Measurements from ENCODE around the gene SPAG8. TPM values are rescaled to one million over a fixed set of nuclear protein-coding genes. Genes with fewer than 3 reads are reported as not detected.
A peak's percentile ranks its signal among the peaks of the same experiment; 100 is the strongest.

SPAG8 gene
- total RNA-seq, 1 donor from 2014 or later, result 2.8 TPM

- no peak for TF ChIP-seq CTCF (IDR thresholded peaks at IDR 0.05)
- intact Hi-C loops (cut with DNase I), result no loop called here
- H3K27ac ChIP-seq, result no peak overlapping the region
- H3K36me3 ChIP-seq, result no peaks in the 10 kb centered on the region
- no peaks in the 10 kb centered on the region for H3K9me3 ChIP-seq
- no peak overlapping the region for H3K4me3 ChIP-seq
- no peak for ATAC-seq
- no peak for DNase-seq
- H3K27me3 ChIP-seq, result no peaks in the 10 kb centered on the region
- peaks cover 25% of the 10 kb centered on the region for H3K4me1 ChIP-seq
Measured at GRCh38 chr9:35847792-35848572, 35.9 kb upstream of the SPAG8 start.

GRCh38 chr9:35845824-35846771 lies 34.0 kb upstream of the SPAG8 start:
- H3K27me3 ChIP-seq, result no peaks in the 10 kb centered on the region
- DNase-seq, result peak; percentile 74
- H3K36me3 ChIP-seq, result no peaks in the 10 kb centered on the region
- H3K4me1 ChIP-seq, result peaks cover 33% of the 10 kb centered on the region
- H3K4me3 ChIP-seq, result peak overlapping the region; percentile 17
- peak overlapping the region; percentile 63 for H3K27ac ChIP-seq
- no peak for TF ChIP-seq CTCF (IDR thresholded peaks at IDR 0.05)
- no peaks in the 10 kb centered on the region for H3K9me3 ChIP-seq
- intact Hi-C loops (cut with DNase I), result no loop called here
- ATAC-seq, result peak; percentile 66

GRCh38 chr9:35844628-35845270 lies 32.7 kb upstream of the SPAG8 start:
- DNase-seq (no peak), ATAC-seq (peak; percentile 82)
- Histone ChIP-seq H3K4me3 (no peak overlapping the region), H3K27me3 (no peaks in the 10 kb centered on the region), H3K36me3 (no peaks in the 10 kb centered on the region), H3K27ac (peak overlapping the region; percentile 63), H3K9me3 (no peaks in the 10 kb centered on the region), H3K4me1 (peaks cover 33% of the 10 kb centered on the region)
- intact Hi-C loops (cut with DNase I), result no loop called here
- no peak for TF ChIP-seq CTCF (IDR thresholded peaks at IDR 0.05)

- H3K4me3 ChIP-seq, result no peak overlapping the region
- ATAC-seq, result no peak
- H3K4me1 ChIP-seq, result peaks cover 33% of the 10 kb centered on the region
- intact Hi-C loops (cut with DNase I), result no loop called here
- DNase-seq, result no peak
- no peaks in the 10 kb centered on the region for H3K36me3 ChIP-seq
- no peaks in the 10 kb centered on the region for H3K27me3 ChIP-seq
- no peak for TF ChIP-seq CTCF (IDR thresholded peaks at IDR 0.05)
- no peaks in the 10 kb centered on the region for H3K9me3 ChIP-seq
- no peak overlapping the region for H3K27ac ChIP-seq
Measured at GRCh38 chr9:35842795-35843194, 30.7 kb upstream of the SPAG8 start.

- Histone ChIP-seq H3K27ac (no peak overlapping the region), H3K36me3 (no peaks in the 10 kb centered on the region), H3K4me3 (no peak overlapping the region), H3K4me1 (peaks cover 33% of the 10 kb centered on the region), H3K27me3 (no peaks in the 10 kb centered on the region), H3K9me3 (no peaks in the 10 kb centered on the region)
- no peak for ATAC-seq
- TF ChIP-seq CTCF (IDR thresholded peaks at IDR 0.05), result no peak
- intact Hi-C loops (cut with DNase I), result no loop called here
- DNase-seq, result no peak
Measured at GRCh38 chr9:35842020-35842745, 30.1 kb upstream of the SPAG8 start.

All from upper lobe of right lung (tissue), 1 donor.